Measurements from ENCODE around the gene NOA1. TPM values are rescaled to one million over a fixed set of nuclear protein-coding genes. Genes with fewer than 3 reads are reported as not detected.
"Not testable (repeated sequence)": the region's sequence is repeated elsewhere in the genome, so short reads cannot be mapped to it uniquely, and the experiment has no call there.

Gene NOA1
- total RNA-seq, 1 experiment from 2014 or later: 25.4 TPM

- Histone ChIP-seq H3K27me3 (ENCODE audit: low read length) (no peaks in the 10 kb centered on the region), H3K9me2 (replicated peaks; ENCODE audit: insufficient read depth, low read length) (no peaks in the 10 kb centered on the region), H3K4me1 (ENCODE audit: low read length) (no peaks in the 10 kb centered on the region), H3K9me3 (ENCODE audit: low read length) (no peaks in the 10 kb centered on the region), H2AFZ (ENCODE audit: low read length) (no peak overlapping the region), H3K9ac (ENCODE audit: low read length) (no peak overlapping the region), H3K36me3 (ENCODE audit: insufficient read depth, low read length) (peaks cover 37% of the 10 kb centered on the region), H3K27ac (ENCODE audit: low read length) (no peak overlapping the region), H3K79me2 (ENCODE audit: low read length) (peaks cover 92% of the 10 kb centered on the region), H4K20me1 (ENCODE audit: insufficient read depth, low read depth, low read length) (peaks cover 4% of the 10 kb centered on the region; the same call in 1 of the 2 replicates), H3K4me3 (ENCODE audit: low read length) (no peak overlapping the region), H3K4me2 (ENCODE audit: low read depth, low read length, poor library complexity, severe bottlenecking) (no peak overlapping the region)
- DNase-seq: no peak
These were observed 50.2 kb downstream of the NOA1 start for GRCh38 chr4:56927196-56927595.

- Histone ChIP-seq H3K36me3 (ENCODE audit: insufficient read depth, low read length) (peaks cover 13% of the 10 kb centered on the region; the same call in 1 of the 2 replicates), H3K4me1 (ENCODE audit: low read length) (peaks cover 44% of the 10 kb centered on the region), H3K79me2 (ENCODE audit: low read length) (peaks cover 99% of the 10 kb centered on the region)
- H3K4me3 ChIP-seq (ENCODE audit: low read length); H3K4me2 ChIP-seq (ENCODE audit: low read depth, low read length, poor library complexity, severe bottlenecking); H3K9ac ChIP-seq (ENCODE audit: low read length); H3K9me2 ChIP-seq (replicated peaks; ENCODE audit: insufficient read depth, low read length); DNase-seq; H3K27me3 ChIP-seq (ENCODE audit: low read length); H3K9me3 ChIP-seq (ENCODE audit: low read length); H3K27ac ChIP-seq (ENCODE audit: low read length); H2AFZ ChIP-seq (ENCODE audit: low read length); H4K20me1 ChIP-seq (ENCODE audit: insufficient read depth, low read depth, low read length): not testable (repeated sequence)
These were observed 62.4 kb downstream of the NOA1 start for GRCh38 chr4:56914977-56915376.

- no peaks in the 10 kb centered on the region for H3K27me3 ChIP-seq (ENCODE audit: low read length)
- no peak overlapping the region for H3K27ac ChIP-seq (ENCODE audit: low read length)
- H3K9me3 ChIP-seq (ENCODE audit: low read length): no peaks in the 10 kb centered on the region
- H3K9ac ChIP-seq (ENCODE audit: low read length): no peak overlapping the region
- H2AFZ ChIP-seq (ENCODE audit: low read length): no peak overlapping the region
- H4K20me1 ChIP-seq (ENCODE audit: insufficient read depth, low read depth, low read length): 0 out of 2 replicates have a peak, but pooled peaks cover 8% of the 10 kb centered on the region
- peaks cover 46% of the 10 kb centered on the region for H3K4me1 ChIP-seq (ENCODE audit: low read length)
- no peaks in the 10 kb centered on the region for H3K9me2 ChIP-seq (replicated peaks; ENCODE audit: insufficient read depth, low read length)
- H3K4me2 ChIP-seq (ENCODE audit: low read depth, low read length, poor library complexity, severe bottlenecking): no peak overlapping the region
- H3K79me2 ChIP-seq (ENCODE audit: low read length): peaks cover 99% of the 10 kb centered on the region
- DNase-seq: no peak
- H3K36me3 ChIP-seq (ENCODE audit: insufficient read depth, low read length): peaks cover 10% of the 10 kb centered on the region; the same call in 1 of the 2 replicates
- H3K4me3 ChIP-seq (ENCODE audit: low read length): no peak overlapping the region
These were observed 63.1 kb downstream of the NOA1 start for GRCh38 chr4:56914336-56914735.

Small RNA genes lying within 50 kb of the gene (small RNA-seq; reads per million reads assigned to genes)
- gene RNU6-998P: not detected

Other genes with a start within 250 kb of the NOA1 start
- gene SPINK2, start 155.9 kb downstream of the NOA1 start, total RNA-seq (2014; rRNA removed; shearing (Covaris generic); ENCODE audit: low replicate concordance): not detected in 2 replicates
- gene REST, start 69.7 kb downstream of the NOA1 start, total RNA-seq (2014; rRNA removed; shearing (Covaris generic); ENCODE audit: low replicate concordance): 39.9 and 52.0 TPM in 2 replicates
- 122 and 125 TPM in 2 replicates for gene POLR2B, start 1.3 kb upstream of the NOA1 start, total RNA-seq (2014; rRNA removed; shearing (Covaris generic); ENCODE audit: low replicate concordance)
- not detected in 2 replicates for gene IGFBP7, start 132.8 kb upstream of the NOA1 start, total RNA-seq (2014; rRNA removed; shearing (Covaris generic); ENCODE audit: low replicate concordance)

Data from Karpas-422 (cell line).